GM19099 (cell line): ENCODE measurements around the gene GRAMD1B.

Experiments used
- POLR2A ChIP-seq: IDR thresholded peaks from 3 replicates; pipeline ENCODE4 v1.6.1; 2011; ENCODE audit warnings: low read depth; ENCODE audit not compliant: insufficient read length; ENCODE audit errors: extremely low read depth

Gene GRAMD1B

DNA sequence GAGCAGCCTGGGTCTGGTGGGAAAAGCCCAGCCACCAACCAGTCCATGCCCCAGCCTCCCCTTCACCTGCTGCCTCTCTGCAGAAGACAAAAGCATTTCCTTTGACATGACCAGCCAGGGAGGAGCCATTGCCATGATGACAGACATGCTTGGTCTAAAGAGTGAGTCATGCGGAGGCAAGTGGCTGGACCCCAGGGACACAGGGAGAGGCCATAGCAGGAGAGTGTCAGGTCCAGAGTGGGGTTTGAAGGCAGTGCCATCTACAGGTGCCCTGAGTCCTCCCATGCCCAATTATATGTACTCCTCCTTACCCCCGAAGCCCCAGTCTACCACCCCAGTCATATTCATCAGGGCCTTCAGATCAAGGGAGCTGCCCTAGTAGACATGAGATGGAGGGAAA lies 157.0 kb downstream of the GRAMD1B start:
- no peak for TF ChIP-seq POLR2A

DNA sequence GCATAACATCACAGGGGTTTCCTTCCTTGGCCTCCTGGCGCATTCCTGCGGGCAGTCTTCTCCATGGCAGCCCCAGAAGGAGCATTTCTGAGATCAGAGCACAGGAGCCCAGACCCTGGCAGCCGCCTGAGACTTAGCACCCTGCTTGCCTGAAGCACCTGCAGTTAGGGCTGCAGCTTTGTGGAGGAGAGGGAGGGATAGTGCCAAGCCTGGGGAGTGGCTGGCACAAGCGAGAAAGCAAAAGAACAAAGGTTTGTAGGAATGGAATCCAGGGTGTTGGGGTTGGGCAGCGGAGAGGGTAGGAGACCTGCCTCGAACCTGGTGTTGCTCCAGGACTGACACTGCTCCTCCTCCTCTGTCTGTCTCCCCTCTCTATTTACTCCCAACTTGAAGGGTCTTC lies 157.5 kb downstream of the GRAMD1B start:
- no peak for TF ChIP-seq POLR2A

DNA sequence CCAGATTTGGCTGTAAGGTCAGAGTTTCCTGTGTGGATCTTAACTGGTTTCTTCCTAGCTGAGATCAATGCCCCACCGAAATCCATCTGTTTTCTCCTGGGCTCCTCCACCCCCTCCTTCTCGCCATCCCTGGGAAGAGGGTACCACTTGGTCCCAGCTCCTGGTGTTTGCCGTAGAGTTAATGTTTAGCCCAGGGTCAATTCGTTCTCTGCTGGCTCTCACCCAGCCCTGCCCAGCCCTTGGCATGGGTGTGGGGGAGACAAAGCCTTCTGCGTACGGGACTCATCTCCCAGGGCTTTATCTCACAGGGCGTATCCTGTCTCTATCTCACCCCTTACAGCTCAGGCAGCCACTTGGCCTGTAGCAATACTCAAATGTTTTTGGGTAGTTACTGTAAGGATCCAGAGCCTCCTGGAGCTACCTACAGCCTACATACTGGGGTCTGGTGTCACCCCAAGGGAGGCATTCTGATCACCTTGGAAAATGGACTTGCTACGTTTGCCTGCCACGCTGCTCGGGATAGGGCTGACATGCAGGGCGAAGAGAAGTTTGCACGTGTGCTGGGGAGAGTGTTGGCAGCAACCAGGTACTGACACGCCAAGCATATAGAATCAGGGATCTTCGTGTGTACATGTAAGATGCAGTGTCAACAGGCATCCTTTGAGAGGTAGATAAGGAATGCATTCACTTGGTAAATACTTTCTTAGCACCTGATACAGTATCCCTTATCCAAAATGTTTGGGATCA lies 158.2 kb downstream of the GRAMD1B start:
- TF ChIP-seq POLR2A = no peak

DNA sequence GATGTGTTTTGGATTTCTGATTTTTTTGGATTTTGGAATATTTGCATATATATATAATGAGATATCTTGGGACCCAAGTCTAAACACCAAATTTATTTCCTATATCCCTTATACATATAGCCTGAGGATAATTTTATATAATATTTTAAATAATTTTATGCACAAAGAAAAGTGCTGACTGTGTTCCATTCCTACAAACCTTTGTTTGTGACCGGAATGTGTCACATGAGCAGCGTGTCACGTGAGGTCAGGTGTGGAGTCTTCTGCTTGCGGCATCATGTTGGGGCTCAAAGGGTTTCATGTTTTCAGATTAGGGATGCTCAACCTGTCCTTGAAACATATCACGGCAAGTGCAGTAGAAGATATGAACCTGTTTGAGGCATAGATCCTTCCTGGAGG lies 158.8 kb downstream of the GRAMD1B start:
- TF ChIP-seq POLR2A = no peak

DNA sequence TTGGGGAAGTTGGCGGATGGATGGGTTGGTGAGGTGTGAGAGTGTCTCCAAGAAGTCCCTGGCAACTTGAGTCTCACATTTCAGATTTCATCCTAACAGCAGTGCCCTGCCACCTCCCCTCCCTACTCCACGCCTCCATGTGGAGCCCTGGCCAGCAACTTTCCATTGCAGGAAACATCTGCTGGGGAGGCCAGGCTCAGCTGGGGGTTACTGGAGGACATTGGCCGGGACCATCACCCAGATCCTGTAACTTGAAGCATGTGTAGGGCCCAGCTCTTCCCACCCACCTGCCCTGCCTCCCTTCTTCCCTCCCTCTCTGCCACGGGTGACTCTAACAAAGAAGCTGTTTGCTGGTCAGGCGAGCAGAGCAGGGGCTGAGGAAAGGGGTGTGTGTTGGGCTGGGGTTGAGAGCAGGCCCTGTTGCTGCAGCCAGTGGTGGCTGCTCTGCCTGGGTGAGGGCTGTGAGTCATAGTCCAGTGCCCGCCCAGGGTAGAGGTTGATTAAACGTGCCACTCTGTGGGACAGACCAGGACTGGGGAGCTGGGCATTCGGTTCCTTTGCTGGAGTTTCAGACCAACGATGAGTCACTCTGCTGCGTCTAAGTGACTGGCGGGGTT lies 160.3 kb downstream of the GRAMD1B start:
- TF ChIP-seq POLR2A = no peak

DNA sequence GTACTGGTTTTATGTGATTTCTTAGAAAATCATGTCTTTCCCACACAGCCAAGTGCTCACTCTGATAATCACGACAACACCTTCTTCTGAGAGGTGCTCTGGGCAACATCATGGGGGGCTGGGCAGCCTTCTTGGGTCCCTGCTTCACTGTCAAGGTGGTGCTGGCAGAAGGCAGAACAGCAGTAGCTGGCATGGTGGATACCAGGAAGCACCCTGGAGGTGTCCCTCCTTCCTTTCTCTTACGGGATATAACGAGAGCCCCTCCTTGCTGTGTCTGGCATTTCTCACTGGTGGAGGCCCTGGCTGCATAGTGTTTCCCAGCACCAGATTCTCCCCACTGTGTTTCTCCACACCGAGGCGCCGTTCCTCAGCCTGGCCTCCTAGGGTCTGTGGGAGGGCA lies 163.5 kb downstream of the GRAMD1B start:
- no peak for TF ChIP-seq POLR2A

DNA sequence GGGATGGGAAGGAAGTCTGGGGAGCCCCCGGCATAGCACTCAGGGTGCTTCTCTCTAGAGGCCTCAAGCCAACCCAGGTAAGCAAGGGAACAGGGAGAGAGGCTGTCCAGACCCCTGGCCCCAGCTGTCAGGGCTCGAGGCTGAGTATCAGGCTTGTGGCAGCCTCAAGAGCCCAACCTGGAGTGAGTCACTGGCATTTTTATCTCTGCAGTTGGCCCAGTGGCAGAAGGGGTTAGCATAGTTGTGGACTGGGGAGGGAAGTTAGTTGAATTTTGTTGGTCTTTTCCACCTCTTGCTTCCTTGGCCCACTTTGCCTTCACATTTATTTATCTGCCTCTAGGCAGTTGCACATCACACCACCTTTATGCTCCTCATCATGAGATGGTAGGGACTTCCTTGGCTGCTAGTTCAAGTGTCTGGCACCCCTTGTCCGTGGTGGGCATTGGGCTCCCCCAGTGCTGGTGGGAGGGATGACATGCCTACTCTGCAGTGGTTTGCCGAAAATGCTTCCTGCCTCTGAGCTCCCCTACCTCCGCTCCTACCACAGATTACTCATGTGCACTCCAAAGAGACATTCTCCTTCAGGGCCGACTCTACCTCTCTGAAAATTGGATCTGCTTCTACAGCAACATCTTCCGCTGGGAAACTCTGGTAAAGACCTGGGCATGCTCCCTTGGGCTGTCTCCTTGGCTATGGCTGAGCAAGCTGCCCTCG lies 164.3 kb downstream of the GRAMD1B start:
- no peak for TF ChIP-seq POLR2A

DNA sequence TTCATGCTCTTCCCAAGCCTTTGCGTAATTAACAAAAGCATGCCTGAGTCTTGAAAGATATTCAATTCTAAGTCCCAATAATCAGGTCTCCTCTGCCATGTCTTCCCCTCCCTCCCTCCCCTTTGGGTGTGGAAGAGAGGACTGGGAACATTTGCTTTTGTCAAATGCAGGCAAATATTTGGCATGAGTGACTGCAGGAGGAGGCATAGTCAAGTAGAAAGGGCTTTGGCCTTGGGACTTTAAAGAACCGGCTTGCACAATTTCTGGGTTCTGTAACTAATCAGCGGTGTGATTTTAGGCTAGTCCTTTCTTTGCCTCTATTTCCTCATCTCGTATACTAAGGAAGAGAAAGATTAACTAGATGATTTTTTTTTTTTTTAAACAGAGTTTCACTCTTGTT lies 164.9 kb downstream of the GRAMD1B start:
- TF ChIP-seq POLR2A = no peak

DNA sequence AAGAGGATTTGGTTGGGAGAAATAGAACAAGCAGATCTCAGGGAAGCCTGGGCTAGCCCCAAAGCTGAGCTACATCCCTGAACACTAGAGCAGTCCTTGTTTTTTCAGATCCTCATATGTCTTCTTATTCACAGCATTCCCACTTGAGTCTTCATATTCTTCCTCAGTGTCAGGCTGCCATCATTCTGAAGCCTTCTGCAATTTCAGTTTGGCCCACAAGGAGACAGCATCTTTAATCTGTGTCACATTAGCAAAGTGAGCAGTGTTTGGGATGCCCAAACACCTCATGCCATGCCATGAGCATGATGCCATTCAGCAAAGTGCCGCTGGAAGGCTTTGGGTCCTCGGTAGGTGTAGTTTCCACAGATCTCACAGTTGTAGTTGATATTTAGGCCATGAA lies 167.8 kb downstream of the GRAMD1B start:
- no peak for TF ChIP-seq POLR2A

DNA sequence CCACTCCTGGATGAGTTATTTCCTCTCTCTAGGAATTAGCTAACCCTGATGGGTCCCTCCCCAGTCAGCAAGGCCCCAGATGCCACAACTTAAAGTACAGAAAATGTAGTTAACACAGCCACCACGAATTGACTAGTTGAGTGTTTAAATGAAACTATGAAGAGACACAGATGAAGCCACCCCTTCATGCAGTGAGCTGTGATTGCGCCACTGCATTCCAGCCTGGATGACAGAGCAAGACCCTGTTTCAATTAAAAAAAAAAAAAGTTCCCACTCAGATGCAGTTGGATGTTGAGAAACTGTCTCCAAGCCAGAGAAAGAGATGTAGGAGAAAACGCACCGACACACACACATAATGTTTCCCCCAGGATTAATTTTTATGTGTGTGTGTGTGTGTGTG lies 171.1 kb downstream of the GRAMD1B start:
- no peak for TF ChIP-seq POLR2A

DNA sequence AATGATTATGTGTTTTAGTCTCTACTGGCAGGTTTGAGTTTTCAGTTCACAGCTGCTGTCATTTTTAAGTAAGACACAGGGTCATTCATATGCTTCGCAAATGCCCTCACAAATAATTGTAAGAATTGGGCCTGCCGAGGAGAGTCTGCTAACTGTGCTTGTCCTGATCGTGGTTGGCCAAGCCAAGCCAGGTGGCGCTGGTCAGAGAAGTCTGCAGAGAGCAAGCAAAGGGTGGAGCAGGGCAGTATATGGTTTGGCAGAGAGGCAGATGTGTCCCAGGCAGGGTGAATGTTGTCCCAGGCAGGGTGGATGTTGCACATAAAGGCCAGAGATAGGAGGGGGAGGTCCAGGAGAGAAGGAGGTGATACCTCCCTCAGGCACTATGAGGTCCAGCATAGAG lies 171.7 kb downstream of the GRAMD1B start:
- no peak for TF ChIP-seq POLR2A

DNA sequence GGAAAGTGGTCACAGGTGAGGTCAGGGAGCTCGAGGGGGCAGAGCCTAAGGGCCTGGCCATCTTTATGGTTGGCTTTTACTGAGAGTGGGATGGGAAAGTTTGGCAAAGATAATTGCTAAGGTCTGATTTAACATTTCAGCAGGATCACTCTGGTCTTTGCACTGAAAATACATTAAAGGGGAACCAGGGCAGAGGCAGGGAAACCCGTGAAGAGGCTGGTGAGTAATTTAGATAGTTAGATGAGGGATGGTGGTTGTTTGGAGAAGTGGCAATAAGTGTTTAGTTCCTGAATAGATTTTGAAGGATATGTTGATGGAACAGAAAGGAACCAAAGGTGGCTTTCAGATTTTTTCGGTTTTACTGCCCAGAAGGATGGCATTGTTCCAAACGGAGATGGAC lies 173.6 kb downstream of the GRAMD1B start:
- TF ChIP-seq POLR2A = no peak

DNA sequence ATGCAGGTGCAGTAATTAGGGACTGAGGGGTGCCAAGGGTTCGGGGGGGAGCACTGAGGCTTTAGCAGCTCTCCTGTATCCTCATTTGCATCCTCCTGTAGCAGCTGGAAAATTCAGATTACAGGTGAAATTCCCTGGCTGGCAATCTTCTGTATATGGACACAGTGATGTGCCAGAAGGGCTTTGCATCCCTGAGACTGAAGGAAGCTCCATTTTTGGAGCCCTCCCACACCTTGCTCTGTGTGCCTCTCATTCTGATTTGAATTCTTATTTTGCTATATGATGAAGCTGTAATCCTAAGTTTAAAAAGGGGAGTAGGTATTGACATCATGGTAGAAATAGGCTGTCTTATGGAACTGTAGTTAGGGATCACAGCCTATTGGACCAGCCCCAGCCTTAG lies 177.7 kb downstream of the GRAMD1B start:
- no peak for TF ChIP-seq POLR2A

DNA sequence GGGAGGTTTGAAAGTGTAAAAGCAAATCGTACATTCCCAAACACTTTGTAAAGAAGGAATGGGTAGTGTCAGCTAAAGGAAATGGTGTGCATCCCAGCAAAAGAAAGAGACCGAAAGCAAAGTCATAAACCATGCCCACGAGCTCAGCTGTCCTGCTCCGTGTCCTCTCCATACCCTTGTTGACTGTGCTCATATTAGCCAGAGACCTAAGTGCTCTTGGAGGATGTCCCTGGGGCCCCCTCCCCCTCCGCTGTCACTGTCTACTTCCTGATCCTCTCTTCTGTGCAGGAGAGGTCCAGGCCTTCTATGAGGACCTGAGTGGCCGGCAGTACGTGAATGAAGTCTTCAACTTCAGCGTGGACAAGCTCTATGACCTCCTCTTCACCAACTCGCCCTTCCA lies 178.3 kb downstream of the GRAMD1B start:
- TF ChIP-seq POLR2A = no peak

DNA sequence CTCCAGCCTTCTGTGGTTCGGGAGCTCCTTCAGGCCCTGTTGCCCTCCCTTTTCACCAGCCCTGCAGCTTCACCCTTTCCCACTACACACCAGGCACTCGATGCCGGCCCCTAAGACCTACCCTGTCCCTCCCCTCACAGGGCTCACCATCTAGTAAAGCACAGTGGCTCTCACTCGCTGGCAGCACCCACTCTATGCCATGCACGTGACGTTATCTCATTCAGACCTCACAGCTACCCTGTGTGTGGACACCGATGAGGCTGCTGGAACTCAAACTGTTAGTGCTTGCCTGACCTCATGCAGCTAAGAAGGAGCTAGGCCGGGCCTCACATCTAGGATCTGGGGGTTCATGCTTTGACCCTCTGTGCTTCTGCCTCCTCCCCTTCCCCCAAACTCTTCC lies 178.9 kb downstream of the GRAMD1B start:
- TF ChIP-seq POLR2A = no peak

DNA sequence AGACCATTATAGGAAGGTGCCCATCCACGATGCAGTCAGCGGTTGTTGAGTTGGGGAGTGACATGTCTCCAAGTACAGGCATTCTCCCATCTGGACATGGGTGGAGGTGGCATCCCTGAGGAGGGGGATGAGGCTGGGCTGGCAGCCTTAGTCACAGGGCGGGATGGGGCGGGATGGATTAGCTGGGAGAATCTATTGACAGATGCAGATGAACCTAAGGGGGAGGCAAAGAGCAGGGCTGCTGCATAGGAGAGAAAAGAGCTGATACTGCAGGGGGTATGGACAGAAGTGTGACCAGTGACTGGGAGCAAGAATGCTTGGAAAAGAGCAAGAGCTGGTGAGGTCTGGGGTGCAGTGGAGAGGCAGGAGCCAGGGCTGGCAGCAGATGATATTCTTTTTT lies 181.6 kb downstream of the GRAMD1B start:
- no peak for TF ChIP-seq POLR2A
